ENCODE data around the gene ZNF10. TPM values are rescaled to one million over a fixed set of nuclear protein-coding genes. Genes with fewer than 3 reads are reported as not detected.

ZNF10 gene
- total RNA-seq (2021; fragmentation: NEBNext Ultra II Directional; extraction: Animal tissue kit (Norgen Biotek cat#: 25700)) (11.9 and 13.7 TPM in 2 replicates), polyA plus RNA-seq (2011; rRNA removed) (5.2 and 6.5 TPM in 2 replicates), polyA minus RNA-seq (2011; rRNA and poly(A)+ RNA removed) (26.2 and 27.2 TPM in 2 replicates)
- polyA plus RNA-seq (2011; cell fraction: cytosol; rRNA removed), result 7.2 TPM
- 8.1 TPM for polyA plus RNA-seq (2011; cell fraction: nucleus; rRNA removed)
- polyA plus RNA-seq (2012, experiment 1 of 2), result 6.5 to 7.5 TPM (median 6.9 TPM) in 4 replicates
- 0.92 TPM for polyA plus RNA-seq (2012, experiment 2 of 2)
- 8.1 TPM for polyA plus RNA-seq (2013, experiment 1 of 2)
- 8.0 TPM for polyA plus RNA-seq (2013, experiment 2 of 2)
- 5.8 TPM for polyA minus RNA-seq (2011; cell fraction: cytosol; rRNA and poly(A)+ RNA removed)
- polyA minus RNA-seq (2011; cell fraction: nucleus; rRNA and poly(A)+ RNA removed), result 45.0 TPM
- long read RNA-seq, experiment 1, partial matches to known transcripts, result 0 of 1 reads
- long read RNA-seq, experiment 1, other reads (novel, unspliced or antisense), result 0 of 1 reads
- long read RNA-seq, experiment 2, partial matches to known transcripts, result 1 of 7 reads
- long read RNA-seq, experiment 2, other reads (novel, unspliced or antisense), result 6 of 7 reads

DNA sequence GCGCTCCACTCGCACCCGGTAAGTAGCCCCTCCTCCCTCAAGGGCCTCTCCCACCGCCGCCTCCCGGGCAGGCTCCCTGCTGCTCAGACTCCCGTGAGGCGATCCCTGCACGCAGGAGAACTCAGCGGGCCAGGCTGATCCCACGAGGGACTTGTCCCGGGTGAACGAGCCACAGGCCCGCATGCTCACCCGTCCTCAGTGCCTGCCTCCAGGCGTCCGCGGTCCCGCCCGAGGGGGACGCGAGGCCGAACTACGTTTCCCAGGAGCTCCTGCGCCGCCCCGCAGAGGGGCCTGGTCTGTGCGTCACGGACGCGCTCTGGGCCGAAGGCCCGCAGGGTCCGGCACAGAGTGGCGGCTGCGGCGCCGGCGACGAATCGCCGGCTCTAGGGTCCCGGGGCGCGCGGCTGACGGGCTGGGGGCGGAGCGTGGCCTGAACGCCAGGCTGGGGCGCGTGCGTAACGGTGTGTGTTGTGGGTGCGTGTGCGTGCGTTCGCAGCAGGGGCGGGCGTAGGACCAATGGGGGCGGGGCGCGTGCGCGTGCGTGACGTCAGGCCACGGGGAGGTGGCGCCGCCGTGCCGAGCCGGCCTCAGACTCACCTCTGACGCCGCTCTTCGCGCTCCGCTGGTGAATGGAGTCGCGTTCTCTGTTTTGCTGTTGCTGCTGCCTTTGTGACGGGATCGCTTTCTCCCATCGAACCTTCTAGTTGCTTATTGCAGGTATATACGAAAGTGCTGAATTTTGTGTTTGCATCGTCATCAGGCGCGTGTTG, at the start of gene ZNF10, which contains the start of gene ZNF891:
Gene ZNF10 (plus strand): TSS at position 590 of the 770 bp plus-strand sequence. CDS start 13,866 bp downstream, outside the sequence.
Gene ZNF891 (minus strand): TSS at position 237 of the 770 bp plus-strand sequence. CDS start 8,356 bp downstream, outside the sequence.
- H3K23me2 ChIP-seq (ENCODE audit: low read depth, low read length), result peaks cover 2% of the 10 kb centered on the region
- H2BK20ac ChIP-seq (ENCODE audit: low read length), result no peak within 1 kb of the TSS
- no peak within 1 kb of the TSS for H4K91ac ChIP-seq (replicated peaks; ENCODE audit: insufficient read length, low read length)
- peak within 1 kb of the TSS; percentile 69 for H3K56ac ChIP-seq (replicated peaks; ENCODE audit: insufficient read length, low read depth, low read length)
- no peak within 1 kb of the TSS for H2BK120ac ChIP-seq (replicated peaks; ENCODE audit: low read depth, low read length)
- H3K18ac ChIP-seq (ENCODE audit: extremely low read depth, low read length), result peak within 1 kb of the TSS; percentile 95
- H3K4ac ChIP-seq (replicated peaks; ENCODE audit: insufficient read length, low read depth, low read length), result no peak within 1 kb of the TSS
- H3K9ac ChIP-seq (replicated peaks in 1 of 4; ENCODE audit: extremely low read depth in 1 of 4, low read depth in 3 of 4, low read length in 3 of 4), result peak within 1 kb of the TSS; percentile 74 to 100 (median 82)
- ChIA-PET CTCF (ENCODE audit: partially characterized antibody) (no interaction called here), POLR2A (ENCODE audit: partially characterized antibody) (interaction anchor here (0.6 to 2.8 kb wide), 14 partner anchors 9 to 224 kb away, joined by 3 to 20 read pairs (median 4); partner anchors contain the start of genes ZNF26, ZNF268 and ZNF84)
- H2BK5ac ChIP-seq (ENCODE audit: low read depth, low read length), result peak within 1 kb of the TSS; percentile 93
- peak within 1 kb of the TSS; percentile 33; the same call in 1 of the 2 replicates for H2BK12ac ChIP-seq (ENCODE audit: low read depth, low read length)
- H2AFZ ChIP-seq (ENCODE audit: low read length), result peak within 1 kb of the TSS; percentile 99
- H3K4me1 ChIP-seq (replicated peaks in 1 of 4; ENCODE audit: control insufficient read depth in 3 of 4, insufficient read depth in 4 of 4, low read length in 3 of 4), result no peaks in the 10 kb centered on the region
- H3K9me3 ChIP-seq (ENCODE audit: insufficient read depth in 2 of 2, low read depth in 1 of 2, low read length in 1 of 2), result peaks cover 34 to 35% of the 10 kb centered on the region in 2 experiments
- peak within 1 kb of the TSS; percentile 72; the same call in 1 of the 2 replicates for H2BK15ac ChIP-seq (ENCODE audit: low read length)
- peaks cover 3 to 52% (median 28%) of the 10 kb centered on the region in 4 experiments; a peak in 6 of 8 replicates for H3K36me3 ChIP-seq (ENCODE audit: control insufficient read depth in 2 of 4, insufficient read depth in 4 of 4, low read length in 3 of 4)
- H3K79me2 ChIP-seq (ENCODE audit: control insufficient read depth in 1 of 2, insufficient read depth in 2 of 2, low read length in 2 of 2), result peaks cover 4 to 26% of the 10 kb centered on the region in 2 experiments; a peak in 2 of 4 replicates
- peak within 1 kb of the TSS; percentile 69 to 98 (median 87) for H3K4me3 ChIP-seq (ENCODE audit: extremely low read depth in 1 of 4, insufficient read depth in 2 of 4, low read depth in 3 of 4, low read length in 4 of 4)
- H4K20me1 ChIP-seq (replicated peaks in 1 of 2; ENCODE audit: control insufficient read depth in 1 of 2, insufficient read depth in 2 of 2, low read length in 2 of 2), result no peaks in the 10 kb centered on the region
- peak within 1 kb of the TSS; percentile 96 for H4K5ac ChIP-seq (ENCODE audit: insufficient read length, low read depth, low read length)
- no peak within 1 kb of the TSS for H3K14ac ChIP-seq (ENCODE audit: insufficient read length)
- H2AK5ac ChIP-seq (ENCODE audit: low read depth, low read length), result no peak within 1 kb of the TSS
- peak within 1 kb of the TSS; percentile 96 for H4K8ac ChIP-seq (ENCODE audit: extremely low read depth, insufficient read depth, low read length)
- H3K27me3 ChIP-seq (replicated peaks in 1 of 4; ENCODE audit: control insufficient read depth in 3 of 4, extremely low read depth in 1 of 4, insufficient read depth in 3 of 4, low read length in 3 of 4), result no peaks in the 10 kb centered on the region
- peak within 1 kb of the TSS; percentile 73 to 81 for H3K4me2 ChIP-seq (ENCODE audit: insufficient read depth in 1 of 2, low read depth in 2 of 2, low read length in 2 of 2)
- H3K23ac ChIP-seq (ENCODE audit: insufficient read length), result no peak within 1 kb of the TSS
- 1% methylated on average over 56 of the region's 87 CpGs; no CpG with 5 or more reads in 1 of the 2 experiments for WGBS, 2 experiments (ENCODE audit: extremely low coverage in 1 of 2, insufficient coverage in 1 of 2, insufficient read length in 1 of 2, insufficient replicate concordance in 2 of 2, low coverage in 1 of 2, low lambda C conversion rate in 2 of 2, missing lambda C conversion rate in 1 of 2)
- H3K79me1 ChIP-seq (ENCODE audit: low read depth, low read length), result no peaks in the 10 kb centered on the region
- DNase-seq (ENCODE audit: low read depth in 1 of 2, low spot score in 2 of 2), result peak; percentile 88 to 98
- peak within 1 kb of the TSS; percentile 87 for H3K27ac ChIP-seq (ENCODE audit: low read depth, low read length)
- FAIRE-seq, result peak; percentile 32
- TF ChIP-seq SP1 (IDR thresholded peaks at IDR 0.05; ENCODE audit: low read depth, low read length) (no peak), SP2 (IDR thresholded peaks at IDR 0.05; ENCODE audit: low read length) (no peak), NRF1 (IDR thresholded peaks at IDR 0.05; ENCODE audit: low read depth, low read length) (peak; percentile 39), CHD2 (IDR thresholded peaks at IDR 0.05; ENCODE audit: low read length) (peak; percentile 38; the same call in 1 of the 2 replicates), CBX5 (IDR thresholded peaks at IDR 0.05; ENCODE audit: low read depth, low read length) (no peak)
- TF ChIP-seq, protein P1, sequence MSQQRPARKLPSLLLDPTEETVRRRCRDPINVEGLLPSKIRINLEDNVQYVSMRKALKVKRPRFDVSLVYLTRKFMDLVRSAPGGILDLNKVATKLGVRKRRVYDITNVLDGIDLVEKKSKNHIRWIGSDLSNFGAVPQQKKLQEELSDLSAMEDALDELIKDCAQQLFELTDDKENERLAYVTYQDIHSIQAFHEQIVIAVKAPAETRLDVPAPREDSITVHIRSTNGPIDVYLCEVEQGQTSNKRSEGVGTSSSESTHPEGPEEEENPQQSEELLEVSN (IDR thresholded peaks at IDR 0.05), result peak; percentile 63
- TF ChIP-seq, protein P2, sequence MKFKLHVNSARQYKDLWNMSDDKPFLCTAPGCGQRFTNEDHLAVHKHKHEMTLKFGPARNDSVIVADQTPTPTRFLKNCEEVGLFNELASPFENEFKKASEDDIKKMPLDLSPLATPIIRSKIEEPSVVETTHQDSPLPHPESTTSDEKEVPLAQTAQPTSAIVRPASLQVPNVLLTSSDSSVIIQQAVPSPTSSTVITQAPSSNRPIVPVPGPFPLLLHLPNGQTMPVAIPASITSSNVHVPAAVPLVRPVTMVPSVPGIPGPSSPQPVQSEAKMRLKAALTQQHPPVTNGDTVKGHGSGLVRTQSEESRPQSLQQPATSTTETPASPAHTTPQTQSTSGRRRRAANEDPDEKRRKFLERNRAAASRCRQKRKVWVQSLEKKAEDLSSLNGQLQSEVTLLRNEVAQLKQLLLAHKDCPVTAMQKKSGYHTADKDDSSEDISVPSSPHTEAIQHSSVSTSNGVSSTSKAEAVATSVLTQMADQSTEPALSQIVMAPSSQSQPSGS (IDR thresholded peaks at IDR 0.05; ENCODE audit: low read length), result no peak

Measured in H1 (cell line).